HepG2 (cell line): ENCODE measurements around the gene HSD17B11. TPM values are rescaled to one million over a fixed set of nuclear protein-coding genes. Genes with fewer than 3 reads are reported as not detected.

ENCODE experiments used
- ATF7-NPFF ChIP-seq: sonication (generic); formaldehyde crosslinking; IDR thresholded peaks from 2 replicates; pipeline ENCODE4 v1.8.1; 2023; ENCODE audit warnings: mild to moderate bottlenecking, low read depth, missing genetic modification reagents, moderate library complexity
- GLI4 ChIP-seq: sonication (generic); formaldehyde crosslinking; IDR thresholded peaks from 2 replicates; pipeline ENCODE4 v1.5.1; 2020; ENCODE audit warnings: missing genetic modification reagents, mild to moderate bottlenecking, moderate library complexity, borderline replicate concordance
- NCOA5 ChIP-seq: sonication (generic); formaldehyde crosslinking; IDR thresholded peaks from 2 replicates; pipeline ENCODE4 v1.4.0; 2020; ENCODE audit warnings: missing genetic modification reagents
- PAWR ChIP-seq: sonication (generic); formaldehyde crosslinking; IDR thresholded peaks from 2 replicates; pipeline ENCODE4 v1.4.0; 2020; ENCODE audit warnings: missing genetic modification reagents, mild to moderate bottlenecking, borderline replicate concordance
- PHF21A ChIP-seq: sonication (generic); formaldehyde crosslinking; IDR thresholded peaks from 2 replicates; pipeline ENCODE4 v1.5.0; 2020; ENCODE audit warnings: mild to moderate bottlenecking, missing genetic modification reagents
- RXRA ChIP-seq: sonication (generic); formaldehyde crosslinking; IDR thresholded peaks from 2 replicates; pipeline ENCODE4 v1.5.1; 2020; ENCODE audit warnings: missing genetic modification reagents
- ZNF589 ChIP-seq: sonication (generic); formaldehyde crosslinking; conservative IDR thresholded peaks from 2 replicates; pipeline ENCODE4 v1.8.0; 2022; ENCODE audit warnings: mild to moderate bottlenecking, moderate library complexity, missing genetic modification reagents
- ZSCAN29 ChIP-seq: sonication (generic); formaldehyde crosslinking; conservative IDR thresholded peaks from 2 replicates; pipeline ENCODE4 v1.4.0; 2020; ENCODE audit warnings: mild to moderate bottlenecking, missing genetic modification reagents
- polyA plus RNA-seq, 8 experiments: library from polyadenylated mRNA; depleted of rRNA in 3 of 8; stranded (reverse) in 7 of 8; unstranded in 1 of 8; fragments of >200 nt; fragmentation: Illumina TruSeq in 4 of 8; extraction: Trizol in 4 of 8; gene quantifications; 2 replicates each; pipeline versions ENCODE4 v1.2.1 to v1.2.3, GENCODE V29; 2011 to 2016; ENCODE audit warnings: low read depth in 4 of 8, missing spikeins in 1 of 8, mixed read lengths in 1 of 8; ENCODE audit not compliant: insufficient read depth in 1 of 8
- total RNA-seq, 5 experiments: library from RNA; depleted of rRNA; stranded (reverse); fragments of >200 nt; fragmentation: Illumina TruSeq; extraction: Trizol; gene quantifications; 2 replicates each; pipeline ENCODE4 v1.2.3, GENCODE V29; 2016; ENCODE audit warnings: low read depth in 1 of 5
- TF ChIP-seq, protein P1 (sequence below): sonication (generic); formaldehyde crosslinking; IDR thresholded peaks from 2 replicates; pipeline ENCODE4 v1.4.0; 2020; ENCODE audit warnings: missing genetic modification reagents
- TF ChIP-seq, protein P2 (sequence below): sonication (generic); formaldehyde crosslinking; IDR thresholded peaks from 2 replicates; pipeline ENCODE4 v1.4.0; 2020; ENCODE audit warnings: missing genetic modification reagents
- TF ChIP-seq, protein P3 (sequence below): sonication (generic); formaldehyde crosslinking; IDR thresholded peaks from 2 replicates; pipeline ENCODE4 v1.9.0; 2021; ENCODE audit warnings: missing genetic modification reagents, borderline replicate concordance
- TF ChIP-seq, protein P4 (sequence below): sonication (generic); formaldehyde crosslinking; IDR thresholded peaks from 2 replicates; pipeline ENCODE4 v1.4.0; 2020; ENCODE audit warnings: missing genetic modification reagents
- TF ChIP-seq, protein P5 (sequence below): sonication (generic); formaldehyde crosslinking; IDR thresholded peaks from 2 replicates; pipeline ENCODE4 v1.9.0; 2021; ENCODE audit warnings: missing genetic modification reagents, mild to moderate bottlenecking, borderline replicate concordance
- TF ChIP-seq, protein P6 (sequence below): sonication (generic); formaldehyde crosslinking; IDR thresholded peaks from 2 replicates; pipeline ENCODE4 v1.8.1; 2022; ENCODE audit warnings: low read depth, mild to moderate bottlenecking, missing genetic modification reagents

HSD17B11 gene
- total and polyA plus RNA-seq, 2 of the 13 experiments (the other 11 are each of a cell fraction or from before 2014, with no cell fraction given): 121 to 158 TPM

DNA sequence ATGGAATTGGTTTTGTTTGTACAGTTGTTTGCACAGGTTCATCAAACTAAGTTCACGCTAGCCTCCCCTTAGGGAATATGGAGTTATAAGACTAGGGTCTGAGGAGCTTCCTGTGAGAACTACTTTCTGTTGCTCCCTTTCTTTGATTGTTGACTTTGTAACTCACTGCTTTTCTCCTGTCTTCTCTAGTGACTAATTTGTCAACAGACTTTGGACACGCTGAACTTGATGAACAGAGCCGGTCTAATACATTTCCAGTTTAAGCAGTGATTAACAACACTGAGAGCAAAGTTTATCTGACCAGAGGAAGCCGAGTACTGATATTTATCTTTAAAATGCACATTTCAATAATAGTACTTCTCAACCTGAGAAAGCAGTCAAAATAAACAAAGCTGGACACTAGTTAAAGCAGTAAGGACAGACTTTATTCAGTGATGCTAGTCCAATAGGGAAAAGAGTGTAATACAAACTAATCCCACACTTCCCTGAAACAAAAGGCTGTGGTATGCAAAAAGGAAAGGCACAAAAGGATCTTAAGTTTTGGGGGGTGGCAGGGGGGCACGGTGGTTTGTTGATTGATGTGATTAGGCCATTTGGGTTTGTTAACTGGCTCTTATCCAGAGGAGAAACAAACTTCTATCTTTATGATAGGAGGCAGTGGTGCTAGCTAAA, 28.7 kb upstream of the HSD17B11 start (continued):
- TF ChIP-seq, protein P1, sequence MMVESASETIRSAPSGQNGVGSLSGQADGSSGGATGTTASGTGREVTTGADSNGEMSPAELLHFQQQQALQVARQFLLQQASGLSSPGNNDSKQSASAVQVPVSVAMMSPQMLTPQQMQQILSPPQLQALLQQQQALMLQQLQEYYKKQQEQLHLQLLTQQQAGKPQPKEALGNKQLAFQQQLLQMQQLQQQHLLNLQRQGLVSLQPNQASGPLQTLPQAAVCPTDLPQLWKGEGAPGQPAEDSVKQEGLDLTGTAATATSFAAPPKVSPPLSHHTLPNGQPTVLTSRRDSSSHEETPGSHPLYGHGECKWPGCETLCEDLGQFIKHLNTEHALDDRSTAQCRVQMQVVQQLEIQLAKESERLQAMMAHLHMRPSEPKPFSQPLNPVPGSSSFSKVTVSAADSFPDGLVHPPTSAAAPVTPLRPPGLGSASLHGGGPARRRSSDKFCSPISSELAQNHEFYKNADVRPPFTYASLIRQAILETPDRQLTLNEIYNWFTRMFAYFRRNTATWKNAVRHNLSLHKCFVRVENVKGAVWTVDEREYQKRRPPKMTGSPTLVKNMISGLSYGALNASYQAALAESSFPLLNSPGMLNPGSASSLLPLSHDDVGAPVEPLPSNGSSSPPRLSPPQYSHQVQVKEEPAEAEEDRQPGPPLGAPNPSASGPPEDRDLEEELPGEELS (CRISPR knock-in tag): peak; percentile 92
- TF ChIP-seq NCOA5 (CRISPR knock-in tag) (no peak), GLI4 (CRISPR knock-in tag) (no peak), ZNF589 (CRISPR knock-in tag) (no peak), PAWR (CRISPR knock-in tag) (no peak), ZSCAN29 (CRISPR knock-in tag) (no peak), ATF7-NPFF (CRISPR knock-in tag) (no peak), PHF21A (CRISPR knock-in tag) (peak; percentile 64; the same call in 1 of the 2 replicates), RXRA (CRISPR knock-in tag) (peak; percentile 21; the same call in 1 of the 2 replicates)
- TF ChIP-seq, protein P2, sequence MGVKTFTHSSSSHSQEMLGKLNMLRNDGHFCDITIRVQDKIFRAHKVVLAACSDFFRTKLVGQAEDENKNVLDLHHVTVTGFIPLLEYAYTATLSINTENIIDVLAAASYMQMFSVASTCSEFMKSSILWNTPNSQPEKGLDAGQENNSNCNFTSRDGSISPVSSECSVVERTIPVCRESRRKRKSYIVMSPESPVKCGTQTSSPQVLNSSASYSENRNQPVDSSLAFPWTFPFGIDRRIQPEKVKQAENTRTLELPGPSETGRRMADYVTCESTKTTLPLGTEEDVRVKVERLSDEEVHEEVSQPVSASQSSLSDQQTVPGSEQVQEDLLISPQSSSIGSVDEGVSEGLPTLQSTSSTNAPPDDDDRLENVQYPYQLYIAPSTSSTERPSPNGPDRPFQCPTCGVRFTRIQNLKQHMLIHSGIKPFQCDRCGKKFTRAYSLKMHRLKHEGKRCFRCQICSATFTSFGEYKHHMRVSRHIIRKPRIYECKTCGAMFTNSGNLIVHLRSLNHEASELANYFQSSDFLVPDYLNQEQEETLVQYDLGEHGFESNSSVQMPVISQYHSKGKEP (CRISPR knock-in tag): no peak
- TF ChIP-seq, protein P3, sequence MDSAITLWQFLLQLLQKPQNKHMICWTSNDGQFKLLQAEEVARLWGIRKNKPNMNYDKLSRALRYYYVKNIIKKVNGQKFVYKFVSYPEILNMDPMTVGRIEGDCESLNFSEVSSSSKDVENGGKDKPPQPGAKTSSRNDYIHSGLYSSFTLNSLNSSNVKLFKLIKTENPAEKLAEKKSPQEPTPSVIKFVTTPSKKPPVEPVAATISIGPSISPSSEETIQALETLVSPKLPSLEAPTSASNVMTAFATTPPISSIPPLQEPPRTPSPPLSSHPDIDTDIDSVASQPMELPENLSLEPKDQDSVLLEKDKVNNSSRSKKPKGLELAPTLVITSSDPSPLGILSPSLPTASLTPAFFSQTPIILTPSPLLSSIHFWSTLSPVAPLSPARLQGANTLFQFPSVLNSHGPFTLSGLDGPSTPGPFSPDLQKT: no peak
- TF ChIP-seq, protein P4, sequence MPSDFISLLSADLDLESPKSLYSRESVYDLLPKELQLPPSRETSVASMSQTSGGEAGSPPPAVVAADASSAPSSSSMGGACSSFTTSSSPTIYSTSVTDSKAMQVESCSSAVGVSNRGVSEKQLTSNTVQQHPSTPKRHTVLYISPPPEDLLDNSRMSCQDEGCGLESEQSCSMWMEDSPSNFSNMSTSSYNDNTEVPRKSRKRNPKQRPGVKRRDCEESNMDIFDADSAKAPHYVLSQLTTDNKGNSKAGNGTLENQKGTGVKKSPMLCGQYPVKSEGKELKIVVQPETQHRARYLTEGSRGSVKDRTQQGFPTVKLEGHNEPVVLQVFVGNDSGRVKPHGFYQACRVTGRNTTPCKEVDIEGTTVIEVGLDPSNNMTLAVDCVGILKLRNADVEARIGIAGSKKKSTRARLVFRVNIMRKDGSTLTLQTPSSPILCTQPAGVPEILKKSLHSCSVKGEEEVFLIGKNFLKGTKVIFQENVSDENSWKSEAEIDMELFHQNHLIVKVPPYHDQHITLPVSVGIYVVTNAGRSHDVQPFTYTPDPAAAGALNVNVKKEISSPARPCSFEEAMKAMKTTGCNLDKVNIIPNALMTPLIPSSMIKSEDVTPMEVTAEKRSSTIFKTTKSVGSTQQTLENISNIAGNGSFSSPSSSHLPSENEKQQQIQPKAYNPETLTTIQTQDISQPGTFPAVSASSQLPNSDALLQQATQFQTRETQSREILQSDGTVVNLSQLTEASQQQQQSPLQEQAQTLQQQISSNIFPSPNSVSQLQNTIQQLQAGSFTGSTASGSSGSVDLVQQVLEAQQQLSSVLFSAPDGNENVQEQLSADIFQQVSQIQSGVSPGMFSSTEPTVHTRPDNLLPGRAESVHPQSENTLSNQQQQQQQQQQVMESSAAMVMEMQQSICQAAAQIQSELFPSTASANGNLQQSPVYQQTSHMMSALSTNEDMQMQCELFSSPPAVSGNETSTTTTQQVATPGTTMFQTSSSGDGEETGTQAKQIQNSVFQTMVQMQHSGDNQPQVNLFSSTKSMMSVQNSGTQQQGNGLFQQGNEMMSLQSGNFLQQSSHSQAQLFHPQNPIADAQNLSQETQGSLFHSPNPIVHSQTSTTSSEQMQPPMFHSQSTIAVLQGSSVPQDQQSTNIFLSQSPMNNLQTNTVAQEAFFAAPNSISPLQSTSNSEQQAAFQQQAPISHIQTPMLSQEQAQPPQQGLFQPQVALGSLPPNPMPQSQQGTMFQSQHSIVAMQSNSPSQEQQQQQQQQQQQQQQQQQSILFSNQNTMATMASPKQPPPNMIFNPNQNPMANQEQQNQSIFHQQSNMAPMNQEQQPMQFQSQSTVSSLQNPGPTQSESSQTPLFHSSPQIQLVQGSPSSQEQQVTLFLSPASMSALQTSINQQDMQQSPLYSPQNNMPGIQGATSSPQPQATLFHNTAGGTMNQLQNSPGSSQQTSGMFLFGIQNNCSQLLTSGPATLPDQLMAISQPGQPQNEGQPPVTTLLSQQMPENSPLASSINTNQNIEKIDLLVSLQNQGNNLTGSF (CRISPR knock-in tag): no peak
- TF ChIP-seq, protein P5, sequence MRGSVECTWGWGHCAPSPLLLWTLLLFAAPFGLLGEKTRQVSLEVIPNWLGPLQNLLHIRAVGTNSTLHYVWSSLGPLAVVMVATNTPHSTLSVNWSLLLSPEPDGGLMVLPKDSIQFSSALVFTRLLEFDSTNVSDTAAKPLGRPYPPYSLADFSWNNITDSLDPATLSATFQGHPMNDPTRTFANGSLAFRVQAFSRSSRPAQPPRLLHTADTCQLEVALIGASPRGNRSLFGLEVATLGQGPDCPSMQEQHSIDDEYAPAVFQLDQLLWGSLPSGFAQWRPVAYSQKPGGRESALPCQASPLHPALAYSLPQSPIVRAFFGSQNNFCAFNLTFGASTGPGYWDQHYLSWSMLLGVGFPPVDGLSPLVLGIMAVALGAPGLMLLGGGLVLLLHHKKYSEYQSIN (CRISPR knock-in tag): no peak
- TF ChIP-seq, protein P6, sequence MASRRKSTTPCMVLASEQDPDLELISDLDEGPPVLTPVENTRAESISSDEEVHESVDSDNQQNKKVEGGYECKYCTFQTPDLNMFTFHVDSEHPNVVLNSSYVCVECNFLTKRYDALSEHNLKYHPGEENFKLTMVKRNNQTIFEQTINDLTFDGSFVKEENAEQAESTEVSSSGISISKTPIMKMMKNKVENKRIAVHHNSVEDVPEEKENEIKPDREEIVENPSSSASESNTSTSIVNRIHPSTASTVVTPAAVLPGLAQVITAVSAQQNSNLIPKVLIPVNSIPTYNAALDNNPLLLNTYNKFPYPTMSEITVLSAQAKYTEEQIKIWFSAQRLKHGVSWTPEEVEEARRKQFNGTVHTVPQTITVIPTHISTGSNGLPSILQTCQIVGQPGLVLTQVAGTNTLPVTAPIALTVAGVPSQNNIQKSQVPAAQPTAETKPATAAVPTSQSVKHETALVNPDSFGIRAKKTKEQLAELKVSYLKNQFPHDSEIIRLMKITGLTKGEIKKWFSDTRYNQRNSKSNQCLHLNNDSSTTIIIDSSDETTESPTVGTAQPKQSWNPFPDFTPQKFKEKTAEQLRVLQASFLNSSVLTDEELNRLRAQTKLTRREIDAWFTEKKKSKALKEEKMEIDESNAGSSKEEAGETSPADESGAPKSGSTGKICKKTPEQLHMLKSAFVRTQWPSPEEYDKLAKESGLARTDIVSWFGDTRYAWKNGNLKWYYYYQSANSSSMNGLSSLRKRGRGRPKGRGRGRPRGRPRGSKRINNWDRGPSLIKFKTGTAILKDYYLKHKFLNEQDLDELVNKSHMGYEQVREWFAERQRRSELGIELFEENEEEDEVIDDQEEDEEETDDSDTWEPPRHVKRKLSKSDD: no peak
